Mesendoderm (in vitro differentiated cells): ENCODE data around the gene FBP2. TPM values are rescaled to one million over a fixed set of nuclear protein-coding genes. Genes with fewer than 3 reads are reported as not detected.

ENCODE experiments used
- DNase-seq: peaks from one replicate; pipeline ENCODE4 v3.0.0; 2013
- H2AK5ac ChIP-seq: 2 replicates; pipeline ENCODE4 v1.6.1; 2013; ENCODE audit warnings: low read length, inconsistent platforms
- H2BK120ac ChIP-seq: 2 replicates; pipeline ENCODE4 v1.6.1; 2013; ENCODE audit warnings: low read depth, mild to moderate bottlenecking, low read length, moderate library complexity, mixed read lengths
- H2BK15ac ChIP-seq: replicated peaks from 2 replicates; pipeline ENCODE4 v1.6.1; 2013; ENCODE audit warnings: low read depth, mild to moderate bottlenecking, moderate library complexity
- H2BK5ac ChIP-seq: 2 replicates; pipeline ENCODE4 v1.6.1; 2013; ENCODE audit warnings: low read length, inconsistent platforms
- H3K18ac ChIP-seq: 2 replicates; pipeline ENCODE4 v1.6.1; 2013; ENCODE audit warnings: mild to moderate bottlenecking, low read length, mixed read lengths
- H3K23ac ChIP-seq: one replicate; pipeline ENCODE4 v1.6.1; 2013; ENCODE audit warnings: low read length
- H3K27ac ChIP-seq: 2 replicates; pipeline ENCODE4 v1.5.1; 2013; ENCODE audit warnings: low read depth, mild to moderate bottlenecking, inconsistent platforms, low read length, moderate library complexity
- H3K27me3 ChIP-seq: 2 replicates; pipeline ENCODE4 v1.6.1; 2013; ENCODE audit warnings: low read length, control low read depth, mild to moderate bottlenecking, inconsistent platforms; ENCODE audit not compliant: insufficient read depth, poor library complexity
- H3K36me3 ChIP-seq: 2 replicates; pipeline ENCODE4 v1.6.1; 2013; ENCODE audit warnings: low read length, inconsistent platforms; ENCODE audit not compliant: control insufficient read depth, insufficient read depth
- H3K4ac ChIP-seq: one replicate; pipeline ENCODE4 v1.6.1; 2013; ENCODE audit warnings: low read depth, mild to moderate bottlenecking, low read length, moderate library complexity
- H3K4me1 ChIP-seq: 2 replicates; pipeline ENCODE4 v1.6.1; 2013; ENCODE audit warnings: low read depth, low read length, inconsistent platforms; ENCODE audit not compliant: control insufficient read depth
- H3K4me2 ChIP-seq: 2 replicates; pipeline ENCODE4 v1.6.1; 2013; ENCODE audit warnings: low read length
- H3K4me3 ChIP-seq: 2 replicates; pipeline ENCODE4 v1.5.1; 2013; ENCODE audit warnings: mild to moderate bottlenecking, low read length
- H3K56ac ChIP-seq: one replicate; pipeline ENCODE4 v1.6.1; 2013; ENCODE audit warnings: low read length
- H3K79me1 ChIP-seq: 2 replicates; pipeline ENCODE4 v1.6.1; 2013; ENCODE audit warnings: low read length, inconsistent platforms
- H3K79me2 ChIP-seq: 2 replicates; pipeline ENCODE4 v1.6.1; 2013; ENCODE audit warnings: mild to moderate bottlenecking, low read length; ENCODE audit not compliant: control insufficient read depth, insufficient read depth
- H3K9ac ChIP-seq: 2 replicates; pipeline ENCODE4 v1.6.1; 2013; ENCODE audit warnings: low read length, inconsistent platforms
- H4K5ac ChIP-seq: one replicate; pipeline ENCODE4 v1.6.1; 2013; ENCODE audit warnings: low read length
- H4K8ac ChIP-seq: one replicate; pipeline ENCODE4 v1.6.1; 2013; ENCODE audit warnings: low read depth, mild to moderate bottlenecking, control low read depth, low read length, moderate library complexity
- WGBS: extraction: QIAGEN DNeasy Blood & Tissue Kit; methylation state at CpG from one replicate; pipeline ENCODE4 v1.1.7; 2013; ENCODE audit warnings: low lambda C conversion rate, missing lambda C conversion rate; ENCODE audit not compliant: insufficient coverage; ENCODE audit errors: extremely low coverage; 5-methylcytosine and 5-hydroxymethylcytosine counted together
- polyA plus RNA-seq, 2 experiments: library from polyadenylated mRNA; stranded (reverse); fragments of 200-250 nt; gene quantifications; one replicate each; pipeline ENCODE4 v1.2.3, GENCODE V29; 2013

The FBP2 gene
- polyA plus RNA-seq (2013, experiment 1 of 2) = 0.03 TPM
- 0.03 TPM for polyA plus RNA-seq (2013, experiment 2 of 2)

DNA sequence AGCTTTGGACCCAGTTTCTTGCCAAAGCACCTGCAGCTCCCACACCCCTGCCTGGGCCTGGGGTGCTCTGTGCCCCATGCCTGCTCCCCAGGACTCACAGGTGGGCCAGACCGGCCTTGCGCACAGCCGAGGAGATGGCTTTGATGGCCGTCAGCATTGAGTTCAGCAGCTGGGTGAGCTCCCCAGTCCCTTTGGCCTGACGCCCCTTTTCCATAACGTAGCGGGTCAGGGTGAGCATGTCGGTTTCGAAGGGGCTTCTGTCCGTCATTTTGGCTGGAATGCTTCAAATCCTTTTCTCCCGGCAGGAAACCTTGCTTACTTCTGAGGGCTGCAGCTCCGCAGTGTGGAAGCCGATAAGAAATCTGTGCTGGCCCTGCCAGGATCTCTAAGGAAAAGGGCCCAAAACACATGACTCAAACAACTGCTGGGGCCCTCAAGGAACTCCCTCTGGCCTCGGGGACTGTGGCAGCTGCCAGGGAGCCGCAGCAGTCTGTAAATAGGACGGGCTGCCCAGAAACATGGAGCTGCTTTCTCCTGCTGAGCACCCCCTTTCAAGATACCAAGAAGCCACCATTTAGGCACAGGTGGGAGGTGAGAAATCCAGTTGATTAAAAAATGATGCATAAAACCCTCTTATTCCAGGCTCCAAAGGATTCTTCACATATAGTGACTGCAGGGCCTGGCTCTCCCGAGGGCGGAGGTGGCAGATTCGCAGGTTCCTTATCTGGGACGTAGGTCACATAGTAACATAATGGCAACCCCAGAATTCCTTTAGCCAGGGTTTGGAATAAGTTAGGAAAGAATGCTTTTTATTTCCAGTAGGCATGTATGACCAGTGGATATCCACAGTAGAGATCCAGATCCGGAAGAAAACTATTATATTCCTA lies at the start of gene FBP2:
Gene FBP2, minus strand, starts transcription at position 366 of the 887 bp plus-strand sequence. Its CDS starts 98 bp downstream, at position 268.
- no peaks in the 10 kb centered on the region for H3K4me1 ChIP-seq
- H3K79me2 ChIP-seq = no peaks in the 10 kb centered on the region
- H3K27ac ChIP-seq = no peak within 1 kb of the TSS

DNA sequence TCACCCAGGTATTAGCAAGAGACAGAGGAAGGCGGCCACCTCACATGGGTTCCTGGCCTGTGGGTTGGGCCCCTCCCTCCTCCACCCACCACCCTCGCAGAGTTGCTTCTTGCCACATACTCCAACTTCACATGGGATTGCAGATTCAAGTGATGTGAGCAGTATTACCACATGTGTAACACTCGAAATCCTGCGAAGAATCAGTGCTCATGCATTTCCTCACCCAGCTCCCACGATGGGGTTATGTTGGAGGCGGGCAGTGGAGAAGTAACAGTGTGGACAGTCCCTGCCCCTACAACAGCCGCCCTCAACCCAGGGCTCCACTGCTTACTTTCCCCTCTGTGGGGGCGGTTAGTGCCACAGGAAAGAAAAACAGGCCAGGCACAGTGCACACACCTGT lies 49.6 kb upstream of the FBP2 start:
- Histone ChIP-seq H4K8ac (no peak overlapping the region), H3K9ac (no peak overlapping the region), H3K4me3 (no peak overlapping the region), H3K23ac (peak overlapping the region; percentile 24), H2AK5ac (no peak overlapping the region), H3K36me3 (no peaks in the 10 kb centered on the region), H2BK120ac (no peak overlapping the region), H3K27me3 (peaks cover 18% of the 10 kb centered on the region), H3K4me2 (no peak overlapping the region), H3K56ac (no peak overlapping the region), H3K27ac (no peak overlapping the region), H3K4ac (no peak overlapping the region), H3K79me1 (no peaks in the 10 kb centered on the region), H3K4me1 (no peaks in the 10 kb centered on the region), H3K79me2 (no peaks in the 10 kb centered on the region), H2BK5ac (no peak overlapping the region), H4K5ac (no peak overlapping the region), H3K18ac (no peak overlapping the region), H2BK15ac (no peak overlapping the region)
- WGBS = no CpG with 5 or more reads among the region's 8 CpGs
- no peak for DNase-seq

More for the DNA sequence above, at the start of gene FBP2:
- Histone ChIP-seq H2BK15ac (no peak within 1 kb of the TSS), H3K4me2 (no peak within 1 kb of the TSS), H4K5ac (no peak within 1 kb of the TSS), H4K8ac (no peak within 1 kb of the TSS), H2AK5ac (no peak within 1 kb of the TSS), H2BK120ac (no peak within 1 kb of the TSS), H3K79me1 (no peaks in the 10 kb centered on the region), H3K9ac (no peak within 1 kb of the TSS), H2BK5ac (no peak within 1 kb of the TSS), H3K23ac (no peak within 1 kb of the TSS), H3K18ac (no peak within 1 kb of the TSS), H3K27me3 (no peaks in the 10 kb centered on the region), H3K36me3 (no peaks in the 10 kb centered on the region), H3K56ac (no peak within 1 kb of the TSS), H3K4ac (no peak within 1 kb of the TSS), H3K4me3 (no peak within 1 kb of the TSS)
- no CpG with 5 or more reads among the region's 21 CpGs for WGBS
- no peak for DNase-seq

GRCh38 chr9:94642501-94642900 lies 48.9 kb upstream of the FBP2 start:
- WGBS = no CpG with 5 or more reads among the region's 5 CpGs
- no peaks in the 10 kb centered on the region for H3K4me1 ChIP-seq
- no peak for DNase-seq
- H2AK5ac ChIP-seq = no peak overlapping the region
- no peaks in the 10 kb centered on the region for H3K36me3 ChIP-seq
- no peak overlapping the region for H2BK120ac ChIP-seq
- no peak overlapping the region for H4K5ac ChIP-seq
- no peak overlapping the region for H2BK5ac ChIP-seq
- H3K79me2 ChIP-seq = no peaks in the 10 kb centered on the region
- no peak overlapping the region for H3K23ac ChIP-seq
- H4K8ac ChIP-seq = no peak overlapping the region
- no peak overlapping the region for H2BK15ac ChIP-seq
- no peak overlapping the region for H3K18ac ChIP-seq
- H3K4me2 ChIP-seq = no peak overlapping the region
- H3K79me1 ChIP-seq = no peaks in the 10 kb centered on the region
- peaks cover 21% of the 10 kb centered on the region for H3K27me3 ChIP-seq
- no peak overlapping the region for H3K27ac ChIP-seq
- H3K4ac ChIP-seq = no peak overlapping the region
- H3K9ac ChIP-seq = no peak overlapping the region
- no peak overlapping the region for H3K4me3 ChIP-seq
- no peak overlapping the region for H3K56ac ChIP-seq

- Histone ChIP-seq H4K8ac (no peak overlapping the region), H2BK15ac (no peak overlapping the region), H3K36me3 (no peaks in the 10 kb centered on the region), H3K4me1 (no peaks in the 10 kb centered on the region), H2AK5ac (no peak overlapping the region), H2BK120ac (no peak overlapping the region), H3K4me2 (peak overlapping the region; percentile 54), H3K27ac (no peak overlapping the region), H3K79me2 (no peaks in the 10 kb centered on the region), H3K56ac (peak overlapping the region; percentile 64), H3K18ac (no peak overlapping the region), H3K9ac (no peak overlapping the region), H2BK5ac (no peak overlapping the region), H3K4ac (no peak overlapping the region), H3K23ac (no peak overlapping the region), H3K79me1 (no peaks in the 10 kb centered on the region), H3K27me3 (peaks cover 21% of the 10 kb centered on the region), H3K4me3 (no peak overlapping the region), H4K5ac (no peak overlapping the region)
- DNase-seq = peak; percentile 42
- WGBS = no CpG with 5 or more reads among the region's 15 CpGs
Observed at GRCh38 chr9:94639999-94640376, 46.4 kb upstream of the FBP2 start.

GRCh38 chr9:94639061-94639998 lies 45.7 kb upstream of the FBP2 start, which contains the start of gene FBP1:
Gene FBP1, minus strand, starts transcription at chr9:94639518. Its CDS starts 208 bp downstream, at chr9:94639310.
- peak; percentile 37 for DNase-seq
- no CpG with 5 or more reads among the region's 79 CpGs for WGBS

More at GRCh38 chr9:94639061-94639998, 45.7 kb upstream of the FBP2 start, which contains the start of gene FBP1:
- Histone ChIP-seq H3K36me3 (no peaks in the 10 kb centered on the region), H3K9ac (peak within 1 kb of the TSS; percentile 32), H3K4me3 (no peak within 1 kb of the TSS), H3K27ac (no peak within 1 kb of the TSS), H3K4me1 (no peaks in the 10 kb centered on the region), H3K23ac (peak within 1 kb of the TSS; percentile 24), H3K79me2 (no peaks in the 10 kb centered on the region), H2AK5ac (no peak within 1 kb of the TSS), H2BK5ac (no peak within 1 kb of the TSS), H2BK15ac (no peak within 1 kb of the TSS), H3K18ac (no peak within 1 kb of the TSS), H3K4ac (no peak within 1 kb of the TSS), H2BK120ac (no peak within 1 kb of the TSS), H3K79me1 (no peaks in the 10 kb centered on the region), H4K5ac (no peak within 1 kb of the TSS), H4K8ac (no peak within 1 kb of the TSS), H3K4me2 (peak within 1 kb of the TSS; percentile 54), H3K27me3 (peaks cover 21% of the 10 kb centered on the region), H3K56ac (peak within 1 kb of the TSS; percentile 64)
